Activated CD4-positive, alpha-beta T cell treated with anti-CD3 and anti-CD28 coated beads, Interleukin-2, amount 10 ng/mL, durations not matched to agents 7 days and 5 days (primary cell): ENCODE data around the gene BAZ2A. TPM values are rescaled to one million over a fixed set of nuclear protein-coding genes. Genes with fewer than 3 reads are reported as not detected.

Source experiments
- CTCF ChIA-PET: fragments of 350-600 bp; sonication (Branson Sonifier 250); formaldehyde crosslinking; loops from one replicate; lab custom pipeline; 2021; ENCODE audit warnings: antibody characterized with exemption; lab: Charles Lee
- POLR2A ChIA-PET: fragments of 350-600 bp; sonication (Branson Sonifier 250); formaldehyde crosslinking; loops from one replicate; lab custom pipeline; 2021; ENCODE audit warnings: antibody characterized with exemption; lab: Charles Lee
- DNase-seq: peaks from one replicate; pipeline ENCODE4 v3.0.0-alpha.2; 2020
- H3K27ac Mint-ChIP-seq: one replicate; pipeline ENCODE4 v1.8.0; 2021; ENCODE audit warnings: mild to moderate bottlenecking, moderate library complexity, mixed read lengths
- H3K27me3 Mint-ChIP-seq: one replicate; pipeline ENCODE4 v1.8.0; 2021; ENCODE audit warnings: mixed read lengths
- H3K36me3 Mint-ChIP-seq: one replicate; pipeline ENCODE4 v1.8.0; 2021; ENCODE audit warnings: low read depth, mixed read lengths
- H3K4me1 Mint-ChIP-seq: one replicate; pipeline ENCODE4 v1.8.0; 2021; ENCODE audit warnings: mixed read lengths
- H3K4me3 Mint-ChIP-seq: one replicate; pipeline ENCODE4 v1.8.0; 2021; ENCODE audit warnings: mild to moderate bottlenecking, moderate library complexity, mixed read lengths
- H3K9me3 Mint-ChIP-seq: one replicate; pipeline ENCODE4 v1.8.0; 2021; ENCODE audit warnings: mixed read lengths
- total RNA-seq, 2 experiments: library from RNA; stranded (reverse); gene quantifications; one replicate each; pipeline ENCODE4 v1.2.3, GENCODE V29; 2021

BAZ2A gene
- total RNA-seq, 2 experiments from 2014 or later: 98.4 to 116 TPM

DNA sequence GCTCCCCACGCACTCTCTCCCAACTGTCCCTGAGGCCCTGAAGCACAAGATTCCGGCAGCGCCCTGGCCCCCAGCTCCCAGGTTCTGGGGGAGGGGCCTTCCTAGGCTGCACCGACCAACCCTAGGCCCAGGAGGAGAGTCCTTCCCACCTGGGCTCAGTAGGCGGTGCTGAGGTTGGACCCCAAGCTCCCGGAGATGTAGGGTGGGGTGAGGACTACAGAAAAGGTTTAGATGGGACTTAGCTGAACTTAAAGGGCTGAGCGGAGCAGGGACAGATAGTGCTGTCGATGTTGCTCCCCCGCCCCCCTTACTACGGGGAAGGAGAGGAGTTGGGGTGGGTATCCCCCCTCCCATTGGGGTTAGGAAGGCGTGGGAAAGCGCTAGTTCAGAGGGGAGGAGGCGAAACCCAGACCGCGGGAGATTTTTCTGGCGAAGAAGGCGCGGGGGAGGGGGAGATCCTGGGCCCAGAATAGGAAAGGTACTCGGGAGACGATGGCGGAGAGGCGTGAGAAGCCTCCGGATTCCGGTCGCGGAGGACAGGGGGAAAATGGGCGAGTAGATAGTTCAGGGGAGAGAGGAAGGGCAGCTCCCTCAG, 4.2 kb upstream of the BAZ2A start:
- H3K4me1 Mint-ChIP-seq: peaks cover 74% of the 10 kb centered on the region
- peaks cover 23% of the 10 kb centered on the region for H3K36me3 Mint-ChIP-seq
- DNase-seq: peak; percentile 19
- POLR2A ChIA-PET: interaction anchor here (1.0 kb wide), 1 partner anchor 91 kb away, joined by 4 read pairs; the partner anchor contains the start of gene NACA
- peak overlapping the region; percentile 84 for H3K27ac Mint-ChIP-seq
- no peaks in the 10 kb centered on the region for H3K9me3 Mint-ChIP-seq
- no peaks in the 10 kb centered on the region for H3K27me3 Mint-ChIP-seq
- H3K4me3 Mint-ChIP-seq: peak overlapping the region; percentile 94
- CTCF ChIA-PET: interaction anchor here (0.5 to 4.8 kb wide), 7 partner anchors 12 to 478 kb away, joined by 3 to 27 read pairs (median 4); partner anchors contain the start of genes ATP5F1B and SMARCC2

DNA sequence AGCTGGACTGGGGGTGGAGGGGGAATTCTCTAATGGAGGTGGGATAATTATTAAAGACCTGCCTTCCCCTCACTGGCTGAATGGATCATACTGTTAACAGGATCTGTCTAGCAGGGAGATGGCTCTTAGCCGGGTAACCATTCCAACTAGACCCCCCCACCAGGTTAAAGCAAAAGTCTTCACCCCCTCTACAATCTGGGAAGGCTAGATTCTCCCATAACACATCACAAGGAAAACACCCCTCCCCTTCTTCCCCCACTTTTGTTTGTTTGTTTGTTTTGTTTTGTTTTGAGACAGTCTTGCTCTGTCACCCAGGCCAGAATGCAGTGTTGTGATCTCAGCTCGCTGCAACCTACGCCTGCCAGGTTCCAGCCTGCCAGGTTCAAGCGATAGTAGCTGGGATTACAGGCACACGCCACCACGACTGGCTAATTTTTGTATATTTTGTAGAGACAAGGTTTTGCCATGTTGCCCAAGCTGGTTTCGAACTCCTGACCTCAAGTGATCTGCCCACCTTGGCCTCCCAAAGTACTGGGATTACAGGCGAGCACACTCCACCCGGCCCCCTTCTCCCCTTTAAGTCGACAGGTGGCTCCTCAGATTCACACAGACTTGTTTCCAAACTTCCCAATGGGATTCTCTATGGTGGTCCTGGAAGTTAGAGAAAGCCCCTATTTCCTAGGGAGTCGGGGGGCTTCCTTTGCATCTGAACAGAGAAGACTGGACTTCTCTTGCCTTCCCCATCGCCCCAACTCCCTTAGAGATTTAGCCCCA, 3.5 kb upstream of the BAZ2A start:
- H3K27me3 Mint-ChIP-seq: no peaks in the 10 kb centered on the region
- H3K27ac Mint-ChIP-seq: peak overlapping the region; percentile 22
- peaks cover 73% of the 10 kb centered on the region for H3K4me1 Mint-ChIP-seq
- H3K36me3 Mint-ChIP-seq: peaks cover 23% of the 10 kb centered on the region
- H3K4me3 Mint-ChIP-seq: peak overlapping the region; percentile 94
- ChIA-PET CTCF (interaction anchor here (0.5 to 4.8 kb wide), 6 partner anchors 51 to 654 kb away, joined by 3 to 27 read pairs (median 4); partner anchors contain the start of gene SMARCC2), POLR2A (no interaction called here)
- H3K9me3 Mint-ChIP-seq: no peaks in the 10 kb centered on the region
- no peak for DNase-seq

DNA sequence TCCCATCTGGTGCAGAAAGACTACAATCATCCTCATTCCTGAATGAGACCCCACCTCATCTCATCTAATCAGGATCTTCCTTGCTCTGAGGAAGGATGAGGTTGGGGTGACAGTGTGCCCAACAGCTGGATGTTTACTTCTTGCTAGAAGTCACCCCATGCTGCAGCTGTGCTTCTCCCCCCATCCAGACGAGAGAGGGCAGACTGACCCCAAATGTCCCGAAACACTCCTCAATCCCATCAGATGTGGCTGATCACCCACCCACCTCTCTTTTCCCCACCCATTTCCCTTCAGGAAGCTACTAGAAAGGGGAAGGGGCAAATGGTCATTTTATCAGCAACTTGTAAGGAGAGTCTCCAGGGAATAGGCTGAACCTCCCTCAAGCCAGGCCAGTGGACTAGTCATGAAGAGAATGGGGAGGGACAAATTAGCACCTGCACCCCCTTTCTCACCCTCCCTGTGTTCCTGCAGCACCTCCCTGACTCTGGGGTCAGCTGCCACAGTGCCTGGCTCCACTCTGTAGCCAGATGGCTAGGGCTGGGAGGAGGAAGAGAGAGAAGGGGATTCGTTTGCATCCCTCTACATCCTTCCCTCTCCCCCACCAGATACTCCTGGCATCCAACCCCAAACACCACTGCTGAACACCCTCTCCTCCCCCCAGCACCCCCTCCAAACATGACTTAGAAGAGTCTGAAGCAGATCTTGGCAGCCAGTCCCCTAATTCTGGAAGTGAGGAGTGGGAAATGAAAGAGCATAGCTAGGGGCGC, 2.8 kb upstream of the BAZ2A start:
- DNase-seq: no peak
- H3K4me1 Mint-ChIP-seq: peaks cover 76% of the 10 kb centered on the region
- CTCF ChIA-PET: interaction anchor here (0.6 to 1.7 kb wide), 2 partner anchors 443 to 655 kb away, joined by 3 read pairs; partner anchors contain the start of gene SMARCC2

DNA sequence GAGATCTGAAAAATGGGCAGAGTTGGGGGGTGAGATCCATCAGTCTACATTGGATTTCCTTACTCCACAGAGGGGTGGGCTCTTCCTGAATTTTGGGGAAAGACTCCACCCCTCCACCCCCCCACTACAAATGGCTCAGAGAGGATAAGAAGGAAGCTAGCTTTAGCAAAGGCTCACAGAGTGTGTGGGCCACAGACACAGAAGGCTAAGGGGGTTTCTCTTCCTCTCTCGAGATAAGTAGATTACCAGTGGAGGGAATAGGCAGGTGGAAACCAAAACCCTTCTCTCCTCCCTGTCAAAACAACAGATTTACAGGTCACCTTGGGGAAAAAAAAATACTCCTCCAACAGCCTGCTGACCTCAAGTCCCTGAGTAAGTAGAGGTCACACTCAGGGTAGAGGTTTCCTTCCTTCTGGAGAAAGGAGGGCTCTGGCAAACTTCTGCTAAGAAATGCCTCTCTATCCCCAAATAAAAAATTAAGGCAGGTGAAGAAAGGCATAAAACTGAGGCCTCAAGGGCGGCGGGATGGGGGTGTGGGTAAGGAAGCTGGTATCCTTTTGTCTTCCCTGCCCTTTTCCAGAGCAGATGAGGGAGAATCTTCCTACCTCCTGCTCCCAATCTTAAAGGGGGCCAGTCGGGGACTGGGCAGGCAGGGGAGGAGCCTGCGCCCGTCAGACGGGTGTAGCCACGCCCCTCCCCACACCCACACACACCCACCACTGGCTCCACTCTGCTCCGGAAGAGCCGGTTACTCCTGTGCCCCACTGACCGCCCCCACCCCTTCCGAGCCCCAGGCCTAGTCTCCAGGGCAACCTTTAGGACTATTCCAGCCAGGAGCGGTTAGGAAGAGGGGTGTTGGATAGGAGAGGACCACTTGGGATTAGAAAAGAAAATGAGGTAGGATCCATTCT, 1.9 kb upstream of the BAZ2A start:
- Mint-ChIP-seq H3K27ac (peak overlapping the region; percentile 59), H3K4me1 (peaks cover 70% of the 10 kb centered on the region), H3K36me3 (peaks cover 11% of the 10 kb centered on the region), H3K4me3 (peak overlapping the region; percentile 94), H3K9me3 (no peaks in the 10 kb centered on the region), H3K27me3 (no peaks in the 10 kb centered on the region)
- ChIA-PET POLR2A (interaction anchor here (0.7 kb wide), 1 partner anchor 118 kb away, joined by 3 read pairs; no protein-coding TSS in a partner anchor), CTCF (no interaction called here)
- peak; percentile 50 for DNase-seq

More for the DNA sequence above, 2.8 kb upstream of the BAZ2A start:
- no peaks in the 10 kb centered on the region for H3K27me3 Mint-ChIP-seq
- peak overlapping the region; percentile 59 for H3K27ac Mint-ChIP-seq
- peak overlapping the region; percentile 94 for H3K4me3 Mint-ChIP-seq
- H3K9me3 Mint-ChIP-seq: no peaks in the 10 kb centered on the region
- H3K36me3 Mint-ChIP-seq: peaks cover 17% of the 10 kb centered on the region
- POLR2A ChIA-PET: no interaction called here

DNA sequence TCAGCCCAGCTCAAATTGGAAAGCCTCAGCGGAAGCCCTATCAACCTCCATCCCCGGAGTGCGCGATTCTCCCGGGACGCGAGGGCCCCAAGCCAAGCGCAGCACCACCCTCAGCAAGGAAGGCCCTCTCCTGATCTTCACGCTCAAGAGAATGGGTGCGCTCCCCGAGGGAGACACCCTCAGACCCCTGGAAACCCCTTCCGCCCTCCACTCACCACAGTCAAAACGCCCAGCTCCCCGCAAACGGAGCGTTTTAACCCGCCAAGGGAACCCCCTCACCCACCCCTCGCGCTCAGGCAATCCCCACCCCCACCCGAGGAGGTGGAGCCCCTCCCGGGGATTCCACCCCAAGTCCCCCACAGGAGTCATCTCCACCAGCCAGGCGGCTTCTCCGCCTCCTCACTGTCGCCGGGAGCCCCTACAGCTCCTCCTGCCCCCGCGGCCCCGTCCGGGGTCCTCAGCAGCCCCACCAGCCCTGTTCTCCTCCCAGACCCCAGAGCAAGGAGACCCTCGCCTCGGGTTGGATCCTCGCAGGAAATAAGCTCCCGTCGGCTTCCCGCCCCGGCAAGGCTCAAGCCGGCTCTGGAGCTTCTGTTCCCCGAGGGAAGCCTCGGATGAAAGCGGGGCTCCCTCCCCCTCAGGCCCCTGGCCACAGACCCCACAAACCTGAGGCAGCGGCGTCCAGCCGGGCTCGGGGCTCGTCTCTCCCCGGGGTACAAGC, 507 bp downstream of the BAZ2A start:
- Mint-ChIP-seq H3K4me3 (peak overlapping the region; percentile 84), H3K27me3 (no peaks in the 10 kb centered on the region), H3K27ac (peak overlapping the region; percentile 93), H3K9me3 (no peaks in the 10 kb centered on the region), H3K4me1 (peaks cover 70% of the 10 kb centered on the region), H3K36me3 (peaks cover 23% of the 10 kb centered on the region)
- ChIA-PET CTCF (interaction anchor here (0.6 to 2.0 kb wide), 9 partner anchors 9 to 471 kb away, joined by 3 to 9 read pairs (median 4); partner anchors contain the start of gene SMARCC2), POLR2A (interaction anchor here (0.6 to 0.7 kb wide), 2 partner anchors 9 to 140 kb away, joined by 3 to 7 read pairs; no protein-coding TSS in a partner anchor)
- DNase-seq: peak; percentile 44

DNA sequence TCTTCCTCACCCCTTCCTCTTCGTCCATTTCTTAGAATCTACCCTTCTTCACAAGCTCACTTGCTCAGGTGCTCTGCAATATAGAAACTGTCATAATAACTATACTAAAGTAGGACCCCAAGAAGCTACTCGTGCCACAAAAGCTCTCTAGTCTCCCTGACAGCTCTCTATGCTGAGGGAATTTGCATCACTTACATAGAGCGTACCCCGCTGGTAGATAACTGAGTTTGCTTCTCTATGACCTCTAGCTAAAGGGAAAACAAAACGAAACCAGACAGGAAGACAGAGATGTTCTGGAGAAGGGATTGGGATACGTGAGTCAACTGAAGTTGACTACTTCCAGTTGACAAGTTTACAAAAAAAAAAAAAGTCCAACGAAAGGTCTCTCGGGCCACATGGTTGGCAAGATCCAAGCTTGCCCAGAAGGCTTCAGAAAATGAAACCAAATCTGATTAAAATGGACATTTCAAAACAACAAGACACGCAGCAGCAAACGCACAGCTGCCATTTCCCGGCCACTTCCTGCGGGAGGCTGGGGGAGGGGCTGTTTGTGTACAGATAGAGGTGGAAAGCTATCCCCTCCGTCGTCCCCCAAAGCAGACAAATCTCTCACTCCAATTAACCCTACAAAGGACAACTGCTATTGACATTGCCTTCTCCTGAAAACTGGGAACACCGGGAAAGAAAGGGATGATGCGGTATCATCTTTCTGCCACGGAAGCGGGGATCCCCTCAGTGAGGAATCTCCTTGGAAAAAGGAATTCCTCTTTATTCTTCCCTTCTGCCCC, 1.3 kb downstream of the BAZ2A start:
- peak; percentile 78 for DNase-seq
- Mint-ChIP-seq H3K4me1 (peaks cover 72% of the 10 kb centered on the region), H3K27ac (peak overlapping the region; percentile 93), H3K27me3 (no peaks in the 10 kb centered on the region), H3K9me3 (no peaks in the 10 kb centered on the region), H3K36me3 (peaks cover 31% of the 10 kb centered on the region), H3K4me3 (peak overlapping the region; percentile 84)
- POLR2A ChIA-PET: interaction anchor here (0.6 to 0.7 kb wide), 3 partner anchors 10 to 501 kb away, joined by 3 to 12 read pairs (median 7); partner anchors contain the start of gene ESYT1
- CTCF ChIA-PET: interaction anchor here (0.6 to 3.0 kb wide), 12 partner anchors 8 to 440 kb away, joined by 3 to 19 read pairs (median 4); partner anchors contain the start of gene SMARCC2

DNA sequence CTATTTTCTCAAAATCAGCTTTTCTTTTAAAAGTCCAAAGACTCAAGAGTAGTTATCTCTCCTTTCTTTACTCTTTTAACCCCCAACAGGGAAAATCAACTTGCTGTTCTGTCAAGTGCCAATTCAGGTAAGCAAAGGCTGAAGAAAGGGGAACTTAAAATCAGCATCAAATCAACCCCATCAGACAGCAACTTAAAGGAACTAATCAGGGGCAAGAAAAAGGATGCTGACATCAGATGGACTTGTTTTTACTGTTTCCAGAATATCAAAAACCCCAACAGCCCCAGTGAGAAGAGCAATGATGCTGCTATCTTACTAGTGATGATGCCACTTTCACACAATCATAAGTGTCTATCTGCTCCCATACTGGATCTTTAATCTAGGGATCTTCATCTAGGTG, 3.4 kb downstream of the BAZ2A start:
- POLR2A ChIA-PET: no interaction called here
- Mint-ChIP-seq H3K4me1 (peaks cover 56% of the 10 kb centered on the region), H3K27ac (no peak overlapping the region), H3K27me3 (no peaks in the 10 kb centered on the region), H3K9me3 (no peaks in the 10 kb centered on the region), H3K4me3 (no peak overlapping the region), H3K36me3 (peaks cover 33% of the 10 kb centered on the region)
- CTCF ChIA-PET: interaction anchor here (0.6 to 3.0 kb wide), 2 partner anchors 10 to 445 kb away, joined by 4 to 19 read pairs; no protein-coding TSS in a partner anchor
- no peak for DNase-seq

DNA sequence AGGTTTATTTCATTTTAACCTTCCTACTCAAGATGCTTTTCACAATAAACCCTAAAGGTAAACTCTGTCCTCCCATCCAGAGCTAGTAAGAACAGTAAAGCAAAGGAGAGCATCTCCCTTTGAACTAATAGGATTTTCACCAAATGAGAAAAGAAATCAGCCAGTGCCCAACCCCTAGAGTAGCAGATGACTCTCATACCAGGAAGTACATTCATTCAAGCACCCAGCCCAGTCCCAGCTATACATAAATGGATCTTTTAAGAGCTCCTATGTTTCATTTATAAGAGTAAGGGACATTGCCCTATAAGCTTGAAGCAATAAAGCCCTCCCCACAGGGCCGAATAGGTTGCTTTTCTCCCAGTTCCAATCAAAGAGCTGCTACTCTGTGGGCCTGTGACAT, 7.6 kb downstream of the BAZ2A start:
- no peaks in the 10 kb centered on the region for H3K9me3 Mint-ChIP-seq
- no peak overlapping the region for H3K27ac Mint-ChIP-seq
- POLR2A ChIA-PET: no interaction called here
- no peak overlapping the region for H3K4me3 Mint-ChIP-seq
- H3K27me3 Mint-ChIP-seq: no peaks in the 10 kb centered on the region
- peaks cover 41% of the 10 kb centered on the region for H3K36me3 Mint-ChIP-seq
- CTCF ChIA-PET: interaction anchor here (1.1 to 1.6 kb wide), 3 partner anchors 13 to 23 kb away, joined by 3 read pairs; no protein-coding TSS in a partner anchor
- no peak for DNase-seq
- H3K4me1 Mint-ChIP-seq: peaks cover 38% of the 10 kb centered on the region

DNA sequence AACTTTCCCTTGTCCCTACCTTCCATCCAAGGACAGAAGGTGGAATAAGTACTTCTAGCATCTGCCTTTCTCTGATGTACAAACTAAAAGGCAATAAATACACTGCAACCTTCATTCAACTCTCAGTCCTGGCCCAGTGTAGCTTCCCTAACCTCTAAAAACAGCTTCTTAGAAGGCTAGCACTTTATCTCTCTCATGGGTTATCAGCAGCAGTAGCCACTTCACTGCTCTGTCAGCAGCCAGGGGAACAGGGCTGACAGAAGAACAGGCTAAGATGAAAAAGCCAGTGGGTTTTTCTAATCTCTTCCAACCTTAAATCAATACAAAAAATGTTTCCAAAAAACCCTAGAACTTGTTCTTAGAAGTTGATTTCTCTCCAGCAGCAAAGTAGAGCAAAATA, 13.2 kb downstream of the BAZ2A start:
- CTCF ChIA-PET: interaction anchor here (1.0 kb wide), 1 partner anchor 12 kb away, joined by 3 read pairs; no protein-coding TSS in a partner anchor
- no peak overlapping the region for H3K4me3 Mint-ChIP-seq
- DNase-seq: no peak
- POLR2A ChIA-PET: no interaction called here
- peaks cover 8% of the 10 kb centered on the region for H3K4me1 Mint-ChIP-seq
- H3K36me3 Mint-ChIP-seq: peaks cover 62% of the 10 kb centered on the region
- no peak overlapping the region for H3K27ac Mint-ChIP-seq
- no peaks in the 10 kb centered on the region for H3K27me3 Mint-ChIP-seq
- no peaks in the 10 kb centered on the region for H3K9me3 Mint-ChIP-seq

DNA sequence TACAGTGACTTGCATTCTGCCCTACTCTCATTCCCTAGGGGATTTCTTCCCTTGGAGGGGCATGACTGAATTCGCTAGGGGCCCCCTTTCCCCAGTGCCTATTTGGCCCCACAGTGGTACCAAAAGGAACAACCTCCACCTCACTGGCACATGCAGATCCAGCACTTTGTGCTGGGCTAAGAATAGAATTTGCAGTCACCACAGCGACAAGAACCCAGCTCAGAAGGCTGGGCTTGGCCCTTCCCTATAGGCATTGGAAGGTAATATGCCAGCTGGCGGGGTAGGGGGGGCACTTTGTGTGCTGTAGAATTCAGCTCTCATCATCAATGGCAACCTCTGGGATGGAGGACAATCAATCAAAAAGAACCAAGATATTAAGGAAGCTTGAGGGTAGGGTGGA, 13.9 kb downstream of the BAZ2A start:
- Mint-ChIP-seq H3K27me3 (no peaks in the 10 kb centered on the region), H3K27ac (no peak overlapping the region), H3K36me3 (peaks cover 67% of the 10 kb centered on the region), H3K4me1 (peaks cover 8% of the 10 kb centered on the region), H3K9me3 (no peaks in the 10 kb centered on the region), H3K4me3 (no peak overlapping the region)
- ChIA-PET CTCF (interaction anchor here (0.6 to 1.0 kb wide), 2 partner anchors 10 to 13 kb away, joined by 3 read pairs; no protein-coding TSS in a partner anchor), POLR2A (no interaction called here)
- DNase-seq: no peak
